Amygdala (tissue), 56 donors: ENCODE measurements around the gene PDCD1LG2.

Experiments used
- DNase-seq, 56 donors: peaks; one replicate each; lab custom pipeline; 2025; lab: John Stamatoyannopoulos, UW

The PDCD1LG2 gene

GRCh38 chr9:5529683-5530221 is 19.4 kb downstream of the PDCD1LG2 start:
- DNase-seq: no peak

GRCh38 chr9:5531101-5531882 is 21.0 kb downstream of the PDCD1LG2 start:
- DNase-seq: no peak

GRCh38 chr9:5532306-5532705 is 22.0 kb downstream of the PDCD1LG2 start:
- DNase-seq: no peak

- DNase-seq: no peak
These were observed 22.5 kb downstream of the PDCD1LG2 start for GRCh38 chr9:5532790-5533189.

DNA sequence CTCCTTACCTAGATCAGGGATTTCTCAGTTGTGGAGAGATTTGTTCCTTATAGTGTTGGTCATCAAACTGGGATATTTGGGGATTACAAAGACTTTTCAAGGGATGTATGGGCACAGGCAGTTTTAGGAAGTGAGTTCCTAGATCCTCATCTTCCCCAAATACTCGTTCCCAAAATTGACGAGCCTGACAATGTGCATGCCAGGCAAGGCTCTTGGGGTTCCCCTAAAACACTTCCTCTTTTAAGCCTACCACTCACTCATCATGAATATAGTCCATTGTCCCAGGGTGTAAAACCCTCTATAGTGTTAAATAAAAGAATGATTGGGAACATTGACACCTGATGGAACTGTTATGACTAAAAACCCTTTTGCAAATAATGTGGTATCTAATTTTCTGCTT is 26.4 kb downstream of the PDCD1LG2 start:
- no peak for DNase-seq

DNA sequence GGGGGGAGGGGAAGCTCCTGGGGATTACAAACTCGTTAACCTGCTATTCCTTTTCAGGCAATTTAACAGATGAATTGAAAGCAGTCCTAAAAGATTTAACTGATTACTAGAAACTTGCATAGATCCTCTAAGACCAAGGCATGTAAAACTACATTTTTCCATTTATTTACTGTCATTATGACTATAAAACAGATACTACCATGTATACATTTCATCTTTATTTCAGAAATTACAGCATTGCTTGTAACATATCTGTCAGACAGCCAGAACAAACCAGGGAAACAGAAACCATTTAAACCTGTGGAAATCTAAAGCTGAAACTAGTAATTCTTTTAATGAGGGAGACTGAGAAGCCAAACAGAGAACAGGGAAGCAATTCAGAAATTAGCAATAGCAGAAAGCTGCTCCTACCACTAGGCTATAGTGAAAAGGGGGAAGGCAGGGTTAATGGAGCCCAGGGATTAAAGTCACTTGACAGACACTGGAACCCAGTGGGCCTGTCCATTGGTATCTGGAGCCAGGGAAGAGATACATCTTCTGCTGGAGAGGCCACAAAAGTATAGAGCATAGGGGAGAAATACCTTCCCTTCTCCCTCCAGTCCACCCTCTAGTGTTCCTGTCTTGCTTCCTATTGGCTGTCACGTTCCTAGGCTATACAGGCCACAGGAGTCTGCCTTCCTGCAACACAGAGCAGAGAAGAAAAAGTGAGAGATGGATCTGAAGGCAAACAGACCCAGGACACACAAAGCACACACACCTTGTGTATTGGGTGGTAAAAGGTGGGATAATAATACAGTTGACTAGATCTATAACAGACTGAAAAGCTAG is 33.8 kb downstream of the PDCD1LG2 start:
- DNase-seq: no peak

- no peak for DNase-seq
These were observed 39.6 kb downstream of the PDCD1LG2 start for GRCh38 chr9:5549658-5550650.

- no peak for DNase-seq
These were observed 41.2 kb downstream of the PDCD1LG2 start for GRCh38 chr9:5551368-5552150.

GRCh38 chr9:5552301-5552700 is 42.0 kb downstream of the PDCD1LG2 start:
- no peak for DNase-seq

- no peak for DNase-seq
These were observed 42.9 kb downstream of the PDCD1LG2 start for GRCh38 chr9:5553211-5553610.

DNA sequence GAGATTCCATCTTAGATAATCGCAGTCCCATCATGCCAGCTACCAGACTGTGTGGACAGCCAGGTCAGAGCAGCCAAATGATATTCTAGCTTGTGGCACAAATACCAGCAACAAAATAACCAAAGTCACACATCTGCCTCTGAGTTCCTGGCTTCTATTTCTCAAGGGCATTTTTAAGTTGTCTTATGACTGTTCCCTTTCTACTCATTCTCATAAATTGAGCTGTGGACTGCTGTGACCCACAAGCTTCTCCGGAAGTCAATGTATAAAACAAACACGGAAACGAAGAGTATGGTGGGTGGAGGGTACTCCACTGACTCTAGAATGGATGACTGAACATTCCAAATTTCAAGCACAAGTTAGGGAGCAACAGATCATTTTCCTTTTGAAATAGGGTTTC is 43.9 kb downstream of the PDCD1LG2 start:
- no peak for DNase-seq

DNA sequence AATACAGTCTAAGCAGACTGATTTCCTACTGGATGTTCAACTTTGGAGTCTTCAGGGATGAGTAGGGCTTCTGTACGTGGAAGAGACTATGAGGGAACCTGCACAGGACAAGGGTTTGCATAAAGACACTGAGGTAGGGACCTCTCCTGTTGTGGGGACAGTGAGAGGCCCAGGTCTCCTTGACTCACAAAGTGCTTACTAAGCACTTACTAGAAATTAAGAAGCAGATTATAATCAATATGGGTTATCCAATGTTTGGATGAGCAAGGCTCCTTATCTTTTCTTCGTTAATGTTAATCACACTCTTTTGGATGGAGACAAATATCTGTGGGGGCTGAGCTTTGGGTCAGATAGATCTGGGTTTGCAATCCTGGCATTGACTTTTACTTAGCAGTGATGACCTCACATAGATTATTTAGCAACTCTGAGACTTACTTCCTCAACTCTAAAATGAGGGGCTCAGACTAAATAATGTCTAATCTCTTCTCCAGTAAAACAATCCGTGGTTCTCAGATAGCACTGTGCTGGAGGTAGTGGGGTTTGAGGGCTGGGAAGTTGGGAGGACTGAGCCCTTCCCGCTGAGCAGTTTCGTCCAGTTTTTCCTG is 45.9 kb downstream of the PDCD1LG2 start:
- no peak for DNase-seq

DNA sequence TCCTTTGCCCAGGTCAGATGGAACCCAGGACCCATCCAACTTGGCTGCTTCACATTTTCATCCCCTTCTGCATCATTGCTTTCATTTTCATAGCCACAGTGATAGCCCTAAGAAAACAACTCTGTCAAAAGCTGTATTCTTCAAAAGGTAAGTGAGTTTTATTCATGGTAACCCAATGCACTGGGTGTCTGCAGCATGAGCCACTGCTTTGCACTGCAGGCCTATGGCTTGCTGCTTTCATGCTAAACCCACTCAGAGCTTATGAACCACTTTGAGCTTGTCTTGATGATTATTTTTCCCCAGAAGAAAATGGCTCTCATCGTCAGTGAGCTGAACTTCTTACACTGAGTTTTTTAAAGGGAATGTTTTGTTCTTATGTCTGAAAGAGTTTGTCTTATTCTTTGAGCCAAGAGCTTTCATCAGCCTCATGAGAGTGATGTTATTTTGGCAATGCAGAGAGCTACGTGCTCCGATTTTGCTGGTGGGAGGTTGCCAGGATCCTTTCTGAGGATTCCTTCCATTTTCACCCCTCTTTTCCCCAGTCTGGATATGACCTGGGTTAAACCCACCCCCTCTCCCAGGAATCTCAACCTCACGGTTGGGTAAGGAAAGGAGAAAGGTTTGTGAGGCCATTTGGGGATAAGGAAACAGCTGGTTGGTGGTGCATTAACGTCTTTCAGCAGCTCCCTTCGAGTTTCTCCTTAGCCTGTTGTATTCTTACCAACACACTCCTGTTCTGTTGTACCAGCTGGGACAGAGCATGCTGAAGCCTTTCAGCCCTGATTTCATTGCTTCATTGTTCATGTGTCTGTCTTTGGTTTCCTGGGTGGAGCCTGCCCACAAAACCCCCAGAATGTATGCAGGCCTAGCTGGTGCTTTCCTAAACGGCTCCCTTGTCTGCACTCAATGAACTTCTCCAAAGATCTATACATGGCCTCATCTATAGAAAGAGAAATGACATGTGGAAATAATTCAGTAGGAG is 47.6 kb downstream of the PDCD1LG2 start:
- peak in 2 of 56 donors; percentile 5 to 10 for DNase-seq

DNA sequence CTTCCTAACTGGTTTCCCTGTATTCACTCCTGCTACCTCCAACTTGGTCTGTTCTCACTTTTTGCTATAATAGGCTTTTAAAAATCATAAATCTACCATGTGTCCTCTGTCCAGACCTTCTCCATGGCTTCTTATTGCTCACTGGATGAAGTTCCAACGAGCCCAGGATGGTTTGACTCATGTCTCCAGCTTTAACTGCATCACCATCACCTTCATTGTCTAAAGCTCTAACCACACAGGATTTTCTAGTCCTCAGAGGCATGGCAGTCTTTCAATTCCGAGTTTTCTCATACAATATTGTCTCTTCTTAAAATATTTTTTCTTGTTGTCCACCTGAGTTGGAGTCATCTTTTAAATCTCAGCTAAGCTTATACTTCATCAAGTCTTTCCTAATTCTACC is 49.3 kb downstream of the PDCD1LG2 start:
- no peak for DNase-seq

DNA sequence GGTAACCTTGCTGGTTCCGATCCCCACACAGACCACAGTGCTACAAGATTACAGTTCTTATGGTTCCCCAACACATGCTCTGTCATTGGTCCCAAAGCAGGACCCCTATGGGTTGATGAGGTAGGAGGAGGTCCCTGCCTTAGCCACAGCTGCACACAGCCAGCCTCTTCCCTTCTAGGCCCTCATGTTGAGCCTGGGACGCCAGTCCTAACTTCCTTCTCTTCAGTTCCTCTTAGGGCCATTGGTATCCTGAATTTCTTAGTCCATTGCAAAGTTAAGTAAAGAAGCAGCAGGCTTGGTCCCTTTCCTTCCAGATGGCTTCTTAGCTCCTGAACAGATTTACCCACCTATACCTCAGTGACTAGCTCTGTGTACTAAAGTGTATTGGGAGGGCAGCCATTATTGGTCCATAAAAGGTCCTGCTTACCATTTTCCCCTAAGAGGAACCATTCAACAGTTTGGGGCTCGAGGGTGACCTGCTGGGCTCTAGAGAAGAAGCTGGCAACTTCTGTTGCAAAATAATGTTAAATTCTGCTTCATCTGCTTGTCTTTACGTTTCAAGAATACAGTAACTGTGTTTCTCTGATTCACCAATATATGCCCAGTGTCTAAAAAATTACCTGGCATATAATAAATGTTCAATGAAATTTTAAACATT is 50.2 kb downstream of the PDCD1LG2 start:
- no peak for DNase-seq

DNA sequence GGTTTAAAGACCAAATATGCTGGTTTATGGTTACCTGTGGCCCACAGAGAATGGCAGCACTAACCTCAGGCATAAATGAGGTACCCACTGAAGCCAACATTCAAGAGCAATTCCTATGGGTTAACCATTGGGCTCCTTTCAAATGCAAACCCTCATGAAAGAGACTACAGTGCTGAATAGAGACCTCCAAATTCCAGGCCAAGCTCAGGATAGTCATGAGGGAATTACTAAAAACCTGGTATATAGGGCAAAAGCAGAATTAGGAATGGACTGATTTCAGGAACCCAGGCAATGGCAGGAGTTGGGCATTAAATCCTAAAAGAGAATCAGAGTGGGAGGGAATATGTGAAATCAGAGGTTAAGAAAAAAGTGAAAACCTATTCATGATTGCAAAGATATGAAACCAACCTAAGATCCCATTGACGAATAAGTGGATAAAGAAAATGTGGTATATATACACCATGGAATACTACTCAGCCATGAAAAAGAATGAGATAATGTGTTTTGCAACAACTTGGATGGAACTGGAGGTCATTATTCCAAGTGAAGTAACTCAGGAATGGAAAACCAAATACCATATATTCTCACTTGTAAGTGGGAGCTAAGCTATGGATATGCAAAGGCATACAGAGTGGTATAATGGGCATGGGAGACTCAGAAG is 51.6 kb downstream of the PDCD1LG2 start:
- DNase-seq: no peak
